ENCODE results near the gene TRIM33. TPM values are rescaled to one million over a fixed set of nuclear protein-coding genes. Genes with fewer than 3 reads are reported as not detected.

The TRIM33 gene
- total and polyA plus RNA-seq, 2 donors (not counting 3 experiments of a cell fraction or from before 2014, with no cell fraction given), result 10.3 to 29.1 TPM

DNA sequence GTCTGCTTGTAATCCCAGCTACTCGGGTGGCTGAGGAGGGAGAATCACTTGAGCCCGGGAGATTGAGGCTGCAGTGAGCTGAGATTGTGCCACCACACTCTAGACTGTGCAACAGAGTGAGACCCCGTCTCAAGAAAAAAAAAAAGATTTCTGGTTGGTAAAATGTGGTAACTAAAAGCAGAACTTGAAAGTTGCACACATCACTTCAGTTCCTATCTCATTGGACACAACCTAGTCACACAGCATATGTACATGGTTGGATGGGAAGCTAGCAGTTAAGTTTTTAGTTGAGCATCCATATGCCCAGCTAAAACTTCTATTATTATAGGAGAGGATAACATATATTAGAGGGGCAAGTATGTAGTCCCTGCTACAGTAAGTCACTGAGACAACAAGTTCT, 48.4 kb upstream of the TRIM33 start:
- Histone ChIP-seq H3K4me1 (ENCODE audit: control insufficient read depth, extremely low read depth, insufficient read depth, low read length) (no peaks in the 10 kb centered on the region), H2AFZ (ENCODE audit: low read depth, low read length) (no peak overlapping the region), H3K9me1 (replicated peaks; ENCODE audit: control insufficient read depth, extremely low read depth, insufficient read depth, low read length) (no peaks in the 10 kb centered on the region), H4K20me1 (replicated peaks; ENCODE audit: control insufficient read depth, extremely low read depth, insufficient read depth, low read length) (no peaks in the 10 kb centered on the region), H3K79me2 (ENCODE audit: control insufficient read depth, insufficient read depth, low read length) (no peaks in the 10 kb centered on the region), H3K9me3 (replicated peaks; ENCODE audit: control insufficient read depth, insufficient read depth, low read length) (no peaks in the 10 kb centered on the region), H3K9ac (replicated peaks; ENCODE audit: extremely low read depth, insufficient read depth, low read length) (no peak overlapping the region), H3K4me3 (replicated peaks in 1 of 3; ENCODE audit: insufficient read depth in 1 of 3, low read depth in 1 of 3, low read length in 3 of 3) (no peak overlapping the region), H3K27ac (ENCODE audit: insufficient read depth, low read depth, low read length) (no peak overlapping the region), H3K27me3 (ENCODE audit: control insufficient read depth in 2 of 2, insufficient read depth in 2 of 2, low read length in 2 of 2) (no peaks in the 10 kb centered on the region), H3K36me3 (ENCODE audit: control insufficient read depth in 2 of 2, extremely low read depth in 1 of 2, insufficient read depth in 2 of 2, low read length in 2 of 2) (no peaks in the 10 kb centered on the region), H3K4me2 (ENCODE audit: insufficient read depth, low read length) (no peak overlapping the region)
- no peak for DNase-seq (ENCODE audit: low read depth, low spot score)
- intact Hi-C loops (cut with micrococcal nuclease) (loop anchor here (5.0 kb wide), 1 partner anchor 212 kb away; no protein-coding TSS in a partner anchor), dilution Hi-C loops (cut with MboI; ENCODE audit: extremely low pct_ligation_motif_present, low sequenced_read_pairs) (no loop called here)
- FAIRE-seq, result no peak
- POLR2A ChIA-PET, result no interaction called here
- TF ChIP-seq, protein P1, sequence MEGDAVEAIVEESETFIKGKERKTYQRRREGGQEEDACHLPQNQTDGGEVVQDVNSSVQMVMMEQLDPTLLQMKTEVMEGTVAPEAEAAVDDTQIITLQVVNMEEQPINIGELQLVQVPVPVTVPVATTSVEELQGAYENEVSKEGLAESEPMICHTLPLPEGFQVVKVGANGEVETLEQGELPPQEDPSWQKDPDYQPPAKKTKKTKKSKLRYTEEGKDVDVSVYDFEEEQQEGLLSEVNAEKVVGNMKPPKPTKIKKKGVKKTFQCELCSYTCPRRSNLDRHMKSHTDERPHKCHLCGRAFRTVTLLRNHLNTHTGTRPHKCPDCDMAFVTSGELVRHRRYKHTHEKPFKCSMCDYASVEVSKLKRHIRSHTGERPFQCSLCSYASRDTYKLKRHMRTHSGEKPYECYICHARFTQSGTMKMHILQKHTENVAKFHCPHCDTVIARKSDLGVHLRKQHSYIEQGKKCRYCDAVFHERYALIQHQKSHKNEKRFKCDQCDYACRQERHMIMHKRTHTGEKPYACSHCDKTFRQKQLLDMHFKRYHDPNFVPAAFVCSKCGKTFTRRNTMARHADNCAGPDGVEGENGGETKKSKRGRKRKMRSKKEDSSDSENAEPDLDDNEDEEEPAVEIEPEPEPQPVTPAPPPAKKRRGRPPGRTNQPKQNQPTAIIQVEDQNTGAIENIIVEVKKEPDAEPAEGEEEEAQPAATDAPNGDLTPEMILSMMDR (IDR thresholded peaks at IDR 0.05; ENCODE audit: extremely low read depth in 1 of 2, insufficient read depth in 1 of 2, low read depth in 1 of 2, low read length in 2 of 2), result no peak
- TF ChIP-seq FOS (IDR thresholded peaks at IDR 0.05; ENCODE audit: borderline replicate concordance, insufficient read depth, low read length) (no peak), GATA2 (IDR thresholded peaks at IDR 0.05; ENCODE audit: insufficient read depth, insufficient read length, low read depth, low read length) (no peak), MYC (IDR thresholded peaks at IDR 0.05; ENCODE audit: low read depth, low read length) (no peak), POLR2A (IDR thresholded peaks at IDR 0.05; ENCODE audit: low read depth, low read length) (no peak), JUN (IDR thresholded peaks at IDR 0.05; ENCODE audit: borderline replicate concordance, insufficient read depth, insufficient read length, low read depth) (no peak), EZH2 (IDR thresholded peaks at IDR 0.05; ENCODE audit: borderline replicate concordance, low read depth, low read length, severe bottlenecking) (no peak), POLR2AphosphoS5 (IDR thresholded peaks at IDR 0.05; ENCODE audit: insufficient read depth, low read depth, low read length) (no peak)
- TF ChIP-seq, protein P2, sequence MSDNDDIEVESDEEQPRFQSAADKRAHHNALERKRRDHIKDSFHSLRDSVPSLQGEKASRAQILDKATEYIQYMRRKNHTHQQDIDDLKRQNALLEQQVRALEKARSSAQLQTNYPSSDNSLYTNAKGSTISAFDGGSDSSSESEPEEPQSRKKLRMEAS (IDR thresholded peaks at IDR 0.05; ENCODE audit: insufficient read depth, insufficient read length), result no peak
- CTCF ChIA-PET, result interaction anchor here (0.9 to 1.3 kb wide), 2 partner anchors 11 to 212 kb away, joined by 3 to 5 read pairs; no protein-coding TSS in a partner anchor
- no TSS peak for BruUV-seq (replicated peaks)

All from endothelial cell of umbilical vein (primary cell).